ENCODE data around the gene SPTB.

The SPTB gene

GRCh38 chr14:64766430-64767151, 113.1 kb downstream of the SPTB start:
- DNase-seq (ENCODE audit: low read depth in 2 of 2) = no peak

- DNase-seq (ENCODE audit: low read depth in 2 of 2) = no peak
Observed at GRCh38 chr14:64765740-64766302, 113.9 kb downstream of the SPTB start.

GRCh38 chr14:64764641-64765520, 114.8 kb downstream of the SPTB start:
- peak; percentile 20 to 32 for DNase-seq (ENCODE audit: low read depth in 2 of 2)

DNA sequence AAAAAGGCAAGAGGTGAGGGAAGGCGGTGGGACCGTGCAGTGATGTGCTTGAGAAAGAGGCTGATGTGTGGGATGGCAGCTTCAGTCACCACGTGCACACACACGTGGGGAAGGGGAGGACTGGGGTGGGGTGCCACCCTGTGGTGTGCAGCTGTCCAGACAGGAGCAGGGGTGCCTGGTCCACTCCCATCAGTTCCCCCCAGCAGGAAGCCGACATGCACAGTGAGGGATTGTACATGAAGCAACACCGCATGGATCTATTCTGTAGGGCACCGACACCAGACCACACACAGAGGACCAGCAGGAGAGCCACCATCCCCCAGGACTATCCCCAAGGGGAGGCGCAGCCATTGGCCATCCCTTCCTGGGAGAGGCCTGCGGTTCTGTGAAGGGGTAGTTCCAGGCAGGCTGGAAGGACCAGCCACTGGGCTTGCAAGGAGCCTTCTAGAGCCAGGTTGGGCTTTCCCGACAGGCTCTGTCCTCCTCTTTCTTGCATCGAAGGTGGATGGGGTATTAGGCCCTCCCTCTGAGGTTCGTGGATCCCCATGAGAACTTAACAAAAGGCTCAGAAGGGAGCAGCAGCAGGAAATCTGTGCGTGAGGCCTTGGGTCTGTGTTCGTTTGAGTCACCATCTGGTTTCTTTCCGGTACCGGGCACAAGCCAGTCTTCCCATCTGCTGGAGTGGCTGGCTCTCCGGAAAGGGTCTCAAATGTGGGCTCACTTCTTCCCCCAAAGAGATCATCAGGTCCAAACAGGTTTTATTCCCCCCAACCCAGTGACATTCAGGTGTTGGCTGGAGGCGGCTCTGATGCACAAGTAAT, 115.7 kb downstream of the SPTB start:
- no peak for DNase-seq (ENCODE audit: low read depth in 2 of 2)

DNA sequence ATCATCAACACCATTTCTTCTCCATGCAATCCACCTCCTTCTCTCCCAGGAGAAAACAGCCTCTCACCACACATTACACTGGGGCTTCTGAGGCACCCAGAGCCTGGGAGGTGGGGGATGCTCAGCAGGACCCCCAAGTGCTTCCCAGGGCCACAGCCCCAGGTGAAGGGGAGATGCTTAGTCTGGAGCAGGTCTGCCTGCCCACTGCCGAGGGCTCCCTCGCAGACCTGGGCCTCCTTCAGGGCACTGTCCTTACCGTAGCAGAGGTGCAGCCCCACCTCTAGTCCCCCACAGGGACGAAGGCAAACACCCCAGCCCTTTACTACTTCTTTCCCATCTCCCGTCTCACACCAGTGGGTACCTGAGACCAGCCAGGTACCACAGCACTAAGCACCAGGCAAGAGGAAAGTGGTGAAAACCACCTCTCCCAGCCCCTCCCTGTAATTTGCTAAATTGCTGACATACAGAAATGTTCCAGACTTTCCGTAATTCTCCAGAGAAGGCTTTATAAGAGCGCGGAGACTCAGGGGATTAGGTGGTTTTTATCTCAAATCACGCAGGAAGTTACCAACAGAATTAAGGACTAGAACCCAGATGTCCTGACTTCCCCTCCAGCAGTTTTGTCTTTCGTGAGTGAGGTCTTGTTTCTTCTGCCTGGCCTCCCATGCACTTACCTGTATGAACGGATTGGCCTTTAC, 116.5 kb downstream of the SPTB start:
- no peak for DNase-seq (ENCODE audit: low read depth in 2 of 2)

DNA sequence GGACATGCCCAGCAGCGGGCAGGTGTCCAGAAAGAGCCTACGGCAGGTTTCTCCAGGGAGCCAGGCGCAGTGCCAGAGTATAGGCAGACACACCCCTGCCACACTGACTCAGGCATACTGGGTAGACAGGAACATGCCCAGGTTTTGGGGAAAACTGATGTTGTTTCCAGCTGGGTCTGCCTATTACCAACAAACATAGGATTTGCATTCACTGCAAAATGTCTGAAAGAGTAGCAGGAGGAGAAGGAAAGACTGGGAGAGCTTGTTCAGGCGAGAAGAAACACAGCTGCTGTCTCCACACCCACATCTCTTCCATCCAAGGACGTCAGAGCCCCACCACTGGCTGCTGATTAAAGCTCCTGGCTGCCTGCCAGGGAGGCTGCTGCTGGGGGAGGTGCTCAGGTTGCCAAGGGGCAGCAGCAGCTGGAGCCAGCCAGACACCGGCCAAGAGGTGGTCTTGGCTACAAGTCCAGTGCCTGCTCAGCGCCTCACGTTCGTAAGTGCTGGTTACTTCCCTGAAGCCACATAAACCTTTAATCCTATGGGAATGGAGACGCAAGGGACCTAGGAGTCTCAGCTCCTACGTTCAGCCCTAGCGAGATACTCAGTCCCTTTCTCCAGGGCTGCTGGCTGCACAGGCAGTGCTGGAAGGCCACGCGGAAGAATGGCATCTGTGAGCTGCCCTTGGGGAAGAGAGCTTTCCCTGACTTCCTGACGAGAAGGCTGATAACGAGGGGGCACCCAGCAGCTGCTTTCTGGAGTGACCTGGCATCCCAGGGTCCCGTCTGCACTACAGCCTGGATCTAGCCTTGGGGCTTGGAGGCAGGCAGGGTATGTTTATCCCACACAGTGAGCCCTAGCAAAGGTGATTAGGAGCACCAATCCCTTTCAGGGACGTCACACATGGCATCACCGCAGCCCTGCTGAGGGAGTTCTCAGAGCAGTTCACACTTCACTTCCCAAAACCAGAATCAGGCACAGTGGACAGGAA, 117.4 kb downstream of the SPTB start:
- DNase-seq (ENCODE audit: low read depth in 2 of 2) = peak in 1 of 2 donors; percentile 19

DNA sequence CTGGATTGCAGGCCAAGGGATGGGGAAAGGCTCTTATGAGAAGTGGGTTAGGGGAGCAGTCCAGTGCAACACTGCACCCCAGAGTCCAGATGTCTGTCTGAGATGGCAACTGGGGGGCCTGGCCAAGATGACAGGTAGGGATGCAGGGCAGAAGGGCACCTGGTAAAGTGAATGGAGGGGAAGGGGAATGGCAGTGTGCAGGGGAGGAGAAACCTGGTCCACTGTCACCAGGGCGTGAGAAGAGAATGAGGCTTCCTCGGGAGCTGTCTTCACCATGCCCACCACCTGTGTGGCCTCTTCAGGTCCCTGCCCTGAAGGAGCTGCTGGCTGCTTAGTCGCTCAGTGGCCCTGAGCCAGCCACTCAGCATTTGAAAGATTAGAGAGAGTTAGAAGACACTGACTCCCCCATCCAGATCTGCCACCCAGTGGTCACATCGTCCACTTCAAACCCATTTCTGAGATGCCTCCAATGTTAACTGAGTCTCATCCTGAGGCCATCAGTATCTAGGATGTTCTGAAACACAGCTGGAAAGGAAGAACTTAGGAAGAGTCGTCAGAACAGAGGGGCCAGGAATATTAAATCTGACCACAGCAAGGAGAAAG, 118.2 kb downstream of the SPTB start:
- DNase-seq (ENCODE audit: low read depth in 2 of 2) = no peak

DNA sequence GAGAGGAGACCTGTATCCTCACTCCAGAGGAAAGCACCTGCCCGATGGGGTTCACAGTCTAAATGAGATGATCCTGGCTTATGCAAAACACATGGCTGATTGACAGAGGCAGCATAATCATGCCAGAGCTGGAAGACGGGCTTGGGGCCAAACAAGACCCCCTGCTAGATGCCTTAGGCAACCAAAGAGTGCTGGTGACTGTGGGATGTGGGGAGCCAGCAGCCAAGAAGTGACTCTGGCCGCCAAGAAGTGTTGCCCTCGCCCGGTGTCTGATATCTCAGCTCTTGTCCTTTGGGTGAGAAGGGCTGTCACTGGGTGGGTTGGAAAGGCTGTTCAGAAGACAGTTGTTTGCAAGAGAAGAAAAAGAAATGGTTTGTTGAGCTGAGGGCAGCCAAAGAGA, 118.8 kb downstream of the SPTB start:
- no peak for DNase-seq (ENCODE audit: low read depth in 2 of 2)

- peak in 1 of 2 donors; percentile 42 for DNase-seq (ENCODE audit: low read depth in 2 of 2)
Observed at GRCh38 chr14:64760146-64760755, 119.5 kb downstream of the SPTB start.

DNA sequence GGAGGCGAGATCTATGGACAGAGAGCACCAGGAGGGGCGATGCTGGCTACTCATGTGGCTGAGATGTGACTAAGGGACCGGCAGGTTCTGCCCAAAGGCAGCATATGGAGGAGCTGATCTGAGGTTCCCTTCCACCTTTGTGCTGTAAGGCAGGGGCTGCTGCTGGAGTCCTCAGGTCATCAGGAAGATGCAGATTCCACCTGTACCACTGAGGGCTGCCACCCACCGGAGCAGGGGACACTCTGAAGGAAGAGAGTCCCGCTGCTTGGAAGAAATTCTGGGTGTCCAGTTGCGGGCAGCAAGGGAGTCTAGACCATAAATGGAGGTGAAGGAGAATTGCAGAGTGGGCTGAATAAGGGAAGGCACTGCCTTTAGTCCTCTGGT, 120.2 kb downstream of the SPTB start:
- no peak for DNase-seq (ENCODE audit: low read depth in 2 of 2)

DNA sequence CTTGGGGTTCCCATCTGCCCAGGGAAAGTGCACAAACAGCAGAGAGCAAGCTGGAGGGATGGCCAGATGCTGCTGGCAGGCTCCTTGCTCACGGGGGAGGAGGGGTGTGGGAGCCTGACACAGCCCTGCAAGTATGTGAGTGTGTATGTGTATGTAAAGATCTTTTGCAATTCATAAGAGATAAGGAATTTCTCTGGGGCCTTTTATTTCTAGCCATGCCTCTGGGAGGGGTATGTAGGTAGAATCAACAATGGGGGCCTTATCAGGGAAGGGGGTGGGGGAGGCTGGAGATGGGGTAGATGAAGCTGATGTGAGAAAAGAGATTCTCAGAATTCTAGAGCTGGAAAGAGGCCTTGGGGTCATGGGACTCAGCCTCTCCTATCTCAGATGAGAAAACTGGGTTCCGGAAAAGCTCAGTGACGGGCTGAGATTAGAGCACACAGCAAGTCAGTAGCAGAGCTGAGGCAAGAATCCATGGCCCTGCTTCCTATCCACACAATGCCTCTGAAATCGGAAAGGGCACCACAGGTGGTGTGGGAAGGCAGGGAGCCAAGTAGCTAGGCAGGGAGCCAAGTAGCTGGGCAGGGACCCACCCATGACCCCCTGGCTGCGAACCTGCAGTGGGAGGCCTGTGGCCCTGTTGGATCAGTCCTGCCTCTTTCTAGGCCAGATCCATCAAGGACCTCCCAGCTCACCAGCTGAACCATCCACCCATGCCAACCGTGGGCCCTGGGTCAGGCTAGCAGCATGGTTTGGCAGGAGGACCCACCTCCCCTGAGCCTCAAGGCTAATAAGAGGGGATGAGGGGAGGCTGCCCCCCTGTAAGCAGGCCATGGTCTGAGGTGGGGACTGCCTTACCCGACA, 120.8 kb downstream of the SPTB start:
- no peak for DNase-seq (ENCODE audit: low read depth in 2 of 2)

- DNase-seq (ENCODE audit: low read depth in 2 of 2) = no peak
Observed at GRCh38 chr14:64758025-64758521, 121.6 kb downstream of the SPTB start.

DNA sequence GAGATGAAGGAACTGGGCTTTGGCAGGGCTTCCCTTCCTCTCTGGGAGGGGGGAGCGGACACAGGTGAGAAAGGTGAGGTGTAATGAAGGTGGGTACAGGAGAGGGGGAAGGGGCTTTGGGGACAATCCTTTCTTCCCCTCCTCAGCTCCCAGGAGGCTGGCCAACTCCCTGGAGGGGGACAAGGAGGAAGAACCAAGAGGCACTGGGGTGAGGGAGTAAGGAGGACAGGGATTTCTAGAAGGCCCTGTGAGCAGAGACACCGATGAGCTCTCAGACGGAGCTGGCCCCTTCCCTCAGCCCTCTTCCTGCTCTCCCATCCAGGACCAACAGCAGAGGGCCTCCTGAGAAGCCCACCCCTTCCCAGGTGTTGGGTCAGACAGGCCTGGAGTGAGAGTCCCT, 122.1 kb downstream of the SPTB start:
- no peak for DNase-seq (ENCODE audit: low read depth in 2 of 2)

GRCh38 chr14:64756712-64757111, 123.0 kb downstream of the SPTB start:
- DNase-seq (ENCODE audit: low read depth in 2 of 2) = no peak

DNA sequence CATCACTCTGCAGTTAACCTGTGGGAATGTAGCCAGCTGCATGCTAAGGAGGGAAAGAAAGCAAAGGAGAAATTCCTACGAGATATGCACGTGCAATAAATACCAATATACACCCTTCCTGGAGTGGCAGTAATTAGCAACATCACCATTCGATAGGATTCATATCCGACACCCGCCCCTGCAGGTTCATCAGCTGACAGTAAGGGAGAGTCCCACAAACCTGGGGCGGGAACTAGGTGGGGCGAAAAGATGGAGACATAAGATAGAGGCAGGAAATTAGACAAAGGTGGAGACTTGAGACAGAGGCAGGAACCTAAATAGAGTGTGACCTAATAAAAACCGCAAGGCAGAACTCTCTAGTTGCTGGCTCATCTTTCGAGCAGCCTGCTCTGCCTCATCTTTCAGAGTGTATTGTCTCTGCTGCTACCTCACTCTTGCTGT, 123.9 kb downstream of the SPTB start:
- peak in 1 of 2 donors; percentile 44 for DNase-seq (ENCODE audit: low read depth in 2 of 2)

- no peak for DNase-seq (ENCODE audit: low read depth in 2 of 2)
Observed at GRCh38 chr14:64754685-64755084, 125.0 kb downstream of the SPTB start.

- DNase-seq (ENCODE audit: low read depth in 2 of 2) = no peak
Observed at GRCh38 chr14:64753999-64754398, 125.7 kb downstream of the SPTB start.

GRCh38 chr14:64753374-64753773, 126.3 kb downstream of the SPTB start:
- no peak for DNase-seq (ENCODE audit: low read depth in 2 of 2)
